HG03103 (cell line): ENCODE measurements around the gene IL1RAP.
"Not testable (repeated sequence)": the region's sequence is repeated elsewhere in the genome, so short reads cannot be mapped to it uniquely, and the experiment has no call there.

Experiments
- ATAC-seq: cut with Tn5 transposase; IDR thresholded peaks from one replicate; pipeline ENCODE4 v1.9.1; 2021; ENCODE audit warnings: low read depth; ENCODE audit not compliant: unreplicated experiment

The IL1RAP gene, protein sequence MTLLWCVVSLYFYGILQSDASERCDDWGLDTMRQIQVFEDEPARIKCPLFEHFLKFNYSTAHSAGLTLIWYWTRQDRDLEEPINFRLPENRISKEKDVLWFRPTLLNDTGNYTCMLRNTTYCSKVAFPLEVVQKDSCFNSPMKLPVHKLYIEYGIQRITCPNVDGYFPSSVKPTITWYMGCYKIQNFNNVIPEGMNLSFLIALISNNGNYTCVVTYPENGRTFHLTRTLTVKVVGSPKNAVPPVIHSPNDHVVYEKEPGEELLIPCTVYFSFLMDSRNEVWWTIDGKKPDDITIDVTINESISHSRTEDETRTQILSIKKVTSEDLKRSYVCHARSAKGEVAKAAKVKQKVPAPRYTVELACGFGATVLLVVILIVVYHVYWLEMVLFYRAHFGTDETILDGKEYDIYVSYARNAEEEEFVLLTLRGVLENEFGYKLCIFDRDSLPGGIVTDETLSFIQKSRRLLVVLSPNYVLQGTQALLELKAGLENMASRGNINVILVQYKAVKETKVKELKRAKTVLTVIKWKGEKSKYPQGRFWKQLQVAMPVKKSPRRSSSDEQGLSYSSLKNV

DNA sequence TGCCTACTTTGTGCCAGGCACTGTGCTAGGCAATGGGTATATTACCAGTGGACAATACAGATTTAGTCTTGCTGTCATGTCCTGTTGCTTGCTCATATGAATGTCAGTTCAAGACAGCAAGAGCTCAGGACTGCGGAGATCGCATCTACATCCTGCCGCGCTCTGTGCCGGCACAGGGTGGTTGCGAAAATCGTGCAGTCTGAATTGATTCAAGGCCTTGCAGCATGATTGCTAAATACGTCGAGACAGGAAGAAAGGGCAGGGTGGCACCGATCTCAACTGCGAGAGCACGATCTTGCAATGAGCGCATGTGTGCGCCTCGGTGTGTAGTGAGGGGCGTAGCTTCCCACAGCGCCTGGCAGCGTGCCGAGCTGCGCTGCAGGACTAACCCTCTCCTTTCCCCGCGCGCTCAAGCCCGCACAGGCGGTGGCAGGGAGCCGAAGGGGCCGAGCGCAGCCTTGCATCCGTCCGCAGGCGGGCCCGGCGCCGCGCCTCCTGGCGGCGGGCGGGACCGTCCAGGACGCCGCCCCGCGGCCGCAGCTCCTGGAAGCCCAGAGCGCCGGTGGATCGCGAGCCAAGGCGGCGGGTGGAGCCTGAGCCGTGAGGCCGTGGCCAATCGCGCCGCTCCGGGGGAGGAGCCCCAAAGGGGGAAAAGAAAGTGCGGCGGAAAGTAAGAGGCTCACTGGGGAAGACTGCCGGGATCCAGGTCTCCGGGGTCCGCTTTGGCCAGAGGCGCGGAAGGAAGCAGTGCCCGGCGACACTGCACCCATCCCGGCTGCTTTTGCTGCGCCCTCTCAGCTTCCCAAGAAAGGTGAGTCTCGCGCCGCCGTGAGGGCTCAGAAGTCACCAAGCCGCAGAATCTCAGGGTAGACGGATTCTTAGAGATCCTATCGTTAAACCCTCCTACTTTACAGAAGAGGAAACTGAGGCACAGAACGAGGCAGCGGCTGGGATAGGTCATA is at the start of gene IL1RAP:
Gene IL1RAP (plus strand): TSS at position 677 of the 962 bp plus-strand sequence. CDS start 50,205 bp downstream, outside the sequence.
- peak; percentile 99 for ATAC-seq

DNA sequence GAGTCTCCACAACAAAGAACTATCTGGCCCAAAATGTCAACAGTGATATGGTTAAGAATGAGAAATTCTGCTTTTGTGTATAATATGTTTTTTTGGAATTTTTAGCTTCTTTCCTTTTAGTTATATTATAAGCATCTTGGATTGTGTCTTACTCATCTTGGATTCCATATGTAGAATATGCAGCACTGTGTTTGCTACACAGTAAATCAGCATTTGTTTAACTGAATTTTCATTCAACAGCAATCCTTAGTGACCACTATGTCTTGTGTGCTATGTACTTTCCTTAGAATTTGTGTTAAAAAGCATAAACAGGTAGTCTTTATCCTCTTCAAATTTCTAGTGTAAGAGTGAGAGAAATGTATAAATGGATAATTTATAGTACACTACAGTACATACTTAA is 46.0 kb upstream of the IL1RAP start:
- ATAC-seq = no peak

GRCh38 chr3:190473261-190473660 is 40.6 kb upstream of the IL1RAP start:
- ATAC-seq = not testable (repeated sequence)

DNA sequence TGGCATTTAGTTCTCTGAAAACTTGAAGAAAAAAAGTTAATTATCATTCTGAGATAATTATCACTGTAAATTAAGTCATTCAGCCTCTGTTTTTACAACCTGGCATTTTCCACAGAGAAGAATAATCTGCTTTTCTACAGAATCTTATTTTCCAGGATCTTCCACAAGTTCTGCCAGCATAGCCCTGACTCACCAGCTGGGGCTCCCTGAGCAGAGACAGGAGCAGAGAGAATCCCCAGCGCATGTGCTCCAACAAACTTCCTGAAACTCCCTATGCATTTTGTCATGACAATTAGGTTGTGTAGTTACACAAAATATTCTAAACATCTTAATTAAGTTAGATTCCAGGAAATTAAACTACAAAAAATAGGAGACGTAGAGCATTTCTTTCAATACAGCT is 32.1 kb upstream of the IL1RAP start:
- ATAC-seq = no peak

DNA sequence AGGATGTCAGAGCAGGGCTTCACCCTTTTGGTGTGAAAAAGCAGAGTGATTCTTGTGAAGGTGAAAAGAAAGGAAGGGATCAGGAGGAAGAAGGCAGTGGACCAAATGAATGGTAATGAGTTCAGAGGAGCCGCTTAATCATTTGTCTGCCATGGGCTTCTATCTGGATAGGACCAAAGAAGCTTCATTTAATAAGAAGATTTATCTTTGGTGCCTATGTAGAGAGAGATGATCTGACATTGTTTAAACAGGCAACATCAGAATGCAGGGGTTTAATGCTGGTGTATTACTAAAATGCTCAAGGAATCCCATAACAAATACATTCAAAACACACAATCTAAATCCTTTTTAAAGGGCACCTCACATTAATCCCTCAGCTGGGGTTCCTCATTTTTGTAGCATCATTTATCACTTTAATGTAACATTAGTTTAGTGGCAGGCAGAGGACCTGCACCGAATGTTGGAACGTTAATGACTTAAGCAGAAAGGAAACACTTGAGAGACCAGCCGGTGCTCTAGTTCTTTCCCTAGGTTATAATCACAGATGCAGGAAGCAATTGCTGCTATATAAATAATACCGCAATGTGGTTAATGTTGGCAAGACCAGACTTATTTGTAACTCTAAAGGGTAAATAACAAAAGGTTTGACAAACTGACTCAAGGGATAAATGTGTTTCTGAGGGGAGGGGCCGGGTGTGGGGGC is 27.9 kb upstream of the IL1RAP start:
- ATAC-seq = no peak

DNA sequence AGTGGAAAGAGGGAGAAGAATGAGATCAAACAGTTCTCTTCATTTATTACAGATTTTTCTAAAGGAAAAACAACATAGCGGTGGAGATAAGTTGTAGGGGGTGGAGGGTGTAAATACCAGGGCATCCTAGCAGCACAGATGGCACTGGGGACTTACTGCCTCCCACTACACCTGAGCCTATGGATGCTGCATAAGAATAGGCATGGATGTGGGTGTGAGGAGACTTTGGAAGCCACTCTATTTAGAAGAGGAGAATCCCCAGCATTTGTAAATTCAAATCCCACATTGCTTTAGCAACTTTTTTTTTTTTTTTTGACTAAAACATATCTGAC is 27.4 kb upstream of the IL1RAP start:
- no peak for ATAC-seq

- ATAC-seq = no peak
Observed at GRCh38 chr3:190486908-190487607, 26.8 kb upstream of the IL1RAP start.

- no peak for ATAC-seq
Observed at GRCh38 chr3:190491533-190492054, 22.3 kb upstream of the IL1RAP start.

GRCh38 chr3:190492129-190492528 is 21.8 kb upstream of the IL1RAP start:
- no peak for ATAC-seq

- ATAC-seq = no peak
Observed at GRCh38 chr3:190492966-190493365, 20.9 kb upstream of the IL1RAP start.

- no peak for ATAC-seq
Observed at GRCh38 chr3:190494907-190495306, 19.0 kb upstream of the IL1RAP start.

GRCh38 chr3:190495354-190495753 is 18.5 kb upstream of the IL1RAP start:
- no peak for ATAC-seq

GRCh38 chr3:190495796-190496195 is 18.1 kb upstream of the IL1RAP start:
- no peak for ATAC-seq

DNA sequence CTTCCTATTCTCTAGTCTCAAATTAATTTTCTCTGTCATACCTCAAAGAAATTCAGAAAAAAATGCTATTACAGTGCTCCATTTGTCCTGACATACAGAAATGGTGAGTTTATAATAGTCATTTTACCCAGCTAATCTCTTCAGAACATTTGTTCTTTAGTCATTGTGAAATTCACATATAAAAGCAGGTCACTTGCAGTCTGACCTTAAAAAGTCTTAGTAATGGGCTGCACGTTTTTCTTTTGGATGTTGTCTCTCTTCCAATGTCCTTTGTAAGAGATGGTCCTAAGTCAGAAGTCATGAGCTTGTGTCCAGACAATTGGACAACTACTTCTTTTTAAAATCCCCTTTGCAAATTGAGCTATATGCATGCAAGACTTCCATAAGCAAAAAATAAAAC is 17.0 kb upstream of the IL1RAP start:
- no peak for ATAC-seq

- no peak for ATAC-seq
Observed at GRCh38 chr3:190497811-190498210, 16.1 kb upstream of the IL1RAP start.

- no peak for ATAC-seq
Observed at GRCh38 chr3:190498293-190498692, 15.6 kb upstream of the IL1RAP start.

DNA sequence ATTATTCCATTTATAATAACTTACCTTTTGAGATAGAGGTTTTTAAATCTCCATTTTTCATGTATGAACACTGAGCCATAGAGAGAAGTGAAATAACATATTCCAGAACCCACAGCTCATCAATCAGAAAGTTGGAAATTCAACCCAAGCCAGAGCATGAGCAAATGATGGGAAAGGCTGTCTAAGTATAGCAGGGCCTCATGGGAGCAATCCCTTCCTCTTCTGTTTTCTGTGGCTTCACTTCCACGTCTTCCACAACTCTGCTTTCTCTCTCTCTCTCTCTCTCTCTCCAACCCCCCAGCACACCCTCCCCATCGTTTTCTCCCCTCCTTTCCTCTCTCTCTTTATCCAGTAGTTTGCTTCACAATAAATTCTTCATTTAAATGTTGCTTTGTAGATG is 14.8 kb upstream of the IL1RAP start:
- ATAC-seq = no peak

DNA sequence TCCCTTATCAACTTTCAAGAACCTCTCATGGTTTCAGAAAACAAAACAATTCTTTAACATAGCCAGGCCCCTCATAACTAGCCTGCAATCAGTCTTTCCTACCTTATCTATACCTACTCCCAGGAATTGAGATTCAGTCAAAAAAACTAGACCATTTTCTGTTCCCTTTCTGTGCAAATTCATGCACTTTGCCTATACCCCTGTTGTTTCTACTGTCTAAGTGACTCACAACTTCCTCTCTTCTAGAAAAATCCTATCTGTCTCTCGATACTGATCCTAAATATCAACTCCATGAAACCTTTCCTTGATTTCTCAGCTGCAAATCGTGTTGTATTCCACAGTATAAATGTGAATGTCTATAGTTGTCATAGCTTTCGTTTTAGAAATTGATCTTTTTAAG is 10.9 kb upstream of the IL1RAP start:
- no peak for ATAC-seq

DNA sequence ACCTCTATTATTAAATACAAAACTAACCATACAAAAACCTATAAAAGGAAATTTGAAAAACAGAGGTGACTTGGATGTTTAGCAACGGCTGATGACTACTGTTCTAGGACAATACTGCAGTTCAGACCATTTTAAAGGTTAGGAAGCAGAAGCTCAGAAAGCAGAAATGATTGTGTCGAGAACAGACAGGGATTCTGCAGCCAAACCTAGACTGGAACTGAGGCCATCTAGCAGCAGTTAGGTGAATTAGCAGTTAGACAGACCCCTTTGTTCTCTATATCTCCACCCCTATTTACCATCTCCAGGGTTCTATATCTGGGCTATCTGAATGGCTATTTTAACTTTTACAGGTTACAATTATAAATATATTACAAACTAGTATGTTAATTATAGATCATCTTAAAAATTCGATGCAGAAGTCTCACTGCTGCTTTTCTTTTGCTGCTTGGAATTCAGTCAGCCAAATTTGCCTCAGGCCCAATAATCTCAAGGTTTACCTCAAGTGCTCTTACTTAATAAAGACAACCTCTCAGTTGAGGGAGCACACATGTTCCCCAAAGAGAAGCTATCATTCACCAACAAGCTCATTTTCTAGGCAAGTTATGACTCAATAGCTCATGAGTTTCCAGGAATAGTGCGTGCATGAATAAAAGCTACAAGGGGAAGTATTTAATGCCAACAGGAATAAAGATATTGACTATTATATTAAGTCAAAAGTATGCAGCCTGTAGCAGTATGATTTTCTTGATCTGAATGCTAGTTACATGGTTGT is 9.3 kb upstream of the IL1RAP start:
- no peak for ATAC-seq
